ENCODE measurements around the gene GFRA3.

Gene GFRA3

DNA sequence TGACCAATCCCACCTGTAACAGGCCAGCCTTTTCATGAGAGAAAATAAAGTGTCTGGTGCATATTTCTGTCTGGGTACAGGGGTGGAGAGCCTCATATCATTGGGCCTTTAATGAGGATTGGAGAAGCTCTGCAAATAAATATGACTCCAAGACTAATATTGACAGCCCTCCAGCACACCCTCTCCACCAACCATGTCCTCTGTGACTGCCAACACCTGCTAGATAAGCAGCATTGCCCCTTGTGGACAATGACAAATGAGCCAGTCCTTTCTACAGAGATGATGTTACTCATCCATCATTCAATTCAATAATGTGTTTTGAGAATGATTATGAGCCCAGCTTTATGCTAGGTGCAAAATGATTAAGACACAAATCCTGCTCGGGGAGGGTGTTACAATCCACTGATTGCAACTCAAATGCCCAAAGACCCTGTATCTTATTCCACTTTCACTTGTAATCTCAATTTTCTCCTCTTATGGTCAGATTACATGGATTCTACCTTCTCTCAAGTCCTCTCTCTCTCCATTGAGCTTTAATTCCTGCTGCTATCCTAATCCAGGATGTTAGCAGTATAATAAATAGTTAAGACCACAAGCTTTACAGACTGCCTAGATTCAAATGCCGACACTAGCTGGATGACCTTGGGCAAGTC, 2.1 kb upstream of the GFRA3 start:
- TF ChIP-seq POLR2AphosphoS5 (IDR thresholded peaks at IDR 0.05; ENCODE audit: low read depth, low read length) (no peak), SIN3A (IDR thresholded peaks at IDR 0.05; ENCODE audit: borderline replicate concordance, insufficient read depth, low read length) (no peak), TAF1 (IDR thresholded peaks at IDR 0.05; ENCODE audit: borderline replicate concordance, insufficient read depth, low read length) (no peak), FOXP2 (optimal IDR thresholded peaks at IDR 0.05; ENCODE audit: borderline replicate concordance, extremely low read depth, extremely low read length, insufficient read depth) (no peak)
- TF ChIP-seq, protein P1, sequence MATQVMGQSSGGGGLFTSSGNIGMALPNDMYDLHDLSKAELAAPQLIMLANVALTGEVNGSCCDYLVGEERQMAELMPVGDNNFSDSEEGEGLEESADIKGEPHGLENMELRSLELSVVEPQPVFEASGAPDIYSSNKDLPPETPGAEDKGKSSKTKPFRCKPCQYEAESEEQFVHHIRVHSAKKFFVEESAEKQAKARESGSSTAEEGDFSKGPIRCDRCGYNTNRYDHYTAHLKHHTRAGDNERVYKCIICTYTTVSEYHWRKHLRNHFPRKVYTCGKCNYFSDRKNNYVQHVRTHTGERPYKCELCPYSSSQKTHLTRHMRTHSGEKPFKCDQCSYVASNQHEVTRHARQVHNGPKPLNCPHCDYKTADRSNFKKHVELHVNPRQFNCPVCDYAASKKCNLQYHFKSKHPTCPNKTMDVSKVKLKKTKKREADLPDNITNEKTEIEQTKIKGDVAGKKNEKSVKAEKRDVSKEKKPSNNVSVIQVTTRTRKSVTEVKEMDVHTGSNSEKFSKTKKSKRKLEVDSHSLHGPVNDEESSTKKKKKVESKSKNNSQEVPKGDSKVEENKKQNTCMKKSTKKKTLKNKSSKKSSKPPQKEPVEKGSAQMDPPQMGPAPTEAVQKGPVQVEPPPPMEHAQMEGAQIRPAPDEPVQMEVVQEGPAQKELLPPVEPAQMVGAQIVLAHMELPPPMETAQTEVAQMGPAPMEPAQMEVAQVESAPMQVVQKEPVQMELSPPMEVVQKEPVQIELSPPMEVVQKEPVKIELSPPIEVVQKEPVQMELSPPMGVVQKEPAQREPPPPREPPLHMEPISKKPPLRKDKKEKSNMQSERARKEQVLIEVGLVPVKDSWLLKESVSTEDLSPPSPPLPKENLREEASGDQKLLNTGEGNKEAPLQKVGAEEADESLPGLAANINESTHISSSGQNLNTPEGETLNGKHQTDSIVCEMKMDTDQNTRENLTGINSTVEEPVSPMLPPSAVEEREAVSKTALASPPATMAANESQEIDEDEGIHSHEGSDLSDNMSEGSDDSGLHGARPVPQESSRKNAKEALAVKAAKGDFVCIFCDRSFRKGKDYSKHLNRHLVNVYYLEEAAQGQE (IDR thresholded peaks at IDR 0.05; ENCODE audit: insufficient read depth in 1 of 2, low read depth in 2 of 2, low read length in 2 of 2) = no peak

DNA sequence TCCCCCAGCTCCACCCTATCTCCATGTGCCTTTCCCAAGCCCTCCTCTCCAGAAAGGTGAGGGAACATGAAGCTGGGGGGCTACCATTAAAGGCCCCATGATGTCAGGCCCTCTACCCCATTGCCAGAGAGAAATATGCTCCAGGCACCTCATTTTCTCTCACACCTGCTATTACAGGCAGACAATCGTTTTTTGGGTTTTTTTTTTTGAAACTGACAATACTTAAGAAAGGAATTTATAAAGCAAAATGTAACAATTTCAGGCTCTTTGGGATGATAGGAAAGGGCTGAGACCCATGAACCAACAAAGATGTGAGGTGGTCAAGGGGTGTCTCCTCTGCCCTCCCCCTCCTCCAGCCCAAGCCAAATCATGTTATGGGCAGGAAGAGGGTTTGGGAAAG, 1.5 kb upstream of the GFRA3 start:
- no peak for TF ChIP-seq TAF1 (IDR thresholded peaks at IDR 0.05; ENCODE audit: borderline replicate concordance, insufficient read depth, low read length)
- no peak for TF ChIP-seq SIN3A (IDR thresholded peaks at IDR 0.05; ENCODE audit: borderline replicate concordance, insufficient read depth, low read length)
- no peak for TF ChIP-seq POLR2AphosphoS5 (IDR thresholded peaks at IDR 0.05; ENCODE audit: low read depth, low read length)
- no peak for TF ChIP-seq FOXP2 (optimal IDR thresholded peaks at IDR 0.05; ENCODE audit: borderline replicate concordance, extremely low read depth, extremely low read length, insufficient read depth)
- TF ChIP-seq, protein P1 (IDR thresholded peaks at IDR 0.05; ENCODE audit: insufficient read depth in 1 of 2, low read depth in 2 of 2, low read length in 2 of 2) = no peak

DNA sequence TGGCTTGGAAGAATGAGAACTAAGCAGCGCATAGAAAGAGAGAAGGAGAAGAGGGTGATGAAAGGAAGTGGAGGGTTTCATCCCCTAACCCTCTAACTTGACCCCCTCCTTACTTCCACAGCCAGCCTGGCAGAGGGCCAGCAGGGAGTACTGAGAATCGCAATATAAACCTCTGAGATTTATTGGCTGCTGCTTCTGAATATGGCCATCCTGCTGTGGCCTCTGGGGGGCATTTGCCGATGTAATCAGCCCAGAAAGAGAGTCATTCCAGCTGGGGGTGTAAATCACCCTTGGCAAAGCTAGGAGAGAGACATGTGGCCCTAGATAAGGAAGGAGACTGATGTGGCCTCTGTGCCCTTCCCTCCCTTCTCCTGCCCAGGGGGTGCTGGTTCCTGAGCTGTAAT, 960 bp upstream of the GFRA3 start:
- TF ChIP-seq FOXP2 (optimal IDR thresholded peaks at IDR 0.05; ENCODE audit: borderline replicate concordance, extremely low read depth, extremely low read length, insufficient read depth) = no peak

DNA sequence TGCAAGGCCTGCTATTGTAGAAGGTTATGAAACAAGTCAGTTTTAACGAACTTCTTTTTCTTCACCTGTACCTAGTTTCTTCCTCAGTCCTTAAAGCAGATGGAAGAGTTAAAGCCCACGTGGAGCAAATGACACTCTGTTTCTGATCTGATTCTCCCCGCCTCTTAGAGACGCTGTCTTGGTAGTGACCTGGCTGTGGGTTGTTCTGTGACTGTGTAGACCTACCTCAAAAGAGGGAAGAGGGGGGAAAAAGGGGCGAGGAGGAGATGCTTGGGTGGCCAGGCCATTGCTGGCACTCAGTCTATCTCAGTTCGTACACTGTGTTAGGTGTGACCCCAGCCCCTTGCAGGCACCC, 610 bp downstream of the GFRA3 start:
- TF ChIP-seq, protein P1 (IDR thresholded peaks at IDR 0.05; ENCODE audit: insufficient read depth in 1 of 2, low read depth in 2 of 2, low read length in 2 of 2) = no peak
- TF ChIP-seq TAF1 (IDR thresholded peaks at IDR 0.05; ENCODE audit: borderline replicate concordance, insufficient read depth, low read length) = no peak
- TF ChIP-seq SIN3A (IDR thresholded peaks at IDR 0.05; ENCODE audit: borderline replicate concordance, insufficient read depth, low read length) = no peak
- no peak for TF ChIP-seq FOXP2 (optimal IDR thresholded peaks at IDR 0.05; ENCODE audit: borderline replicate concordance, extremely low read depth, extremely low read length, insufficient read depth)
- TF ChIP-seq POLR2AphosphoS5 (IDR thresholded peaks at IDR 0.05; ENCODE audit: low read depth, low read length) = no peak

DNA sequence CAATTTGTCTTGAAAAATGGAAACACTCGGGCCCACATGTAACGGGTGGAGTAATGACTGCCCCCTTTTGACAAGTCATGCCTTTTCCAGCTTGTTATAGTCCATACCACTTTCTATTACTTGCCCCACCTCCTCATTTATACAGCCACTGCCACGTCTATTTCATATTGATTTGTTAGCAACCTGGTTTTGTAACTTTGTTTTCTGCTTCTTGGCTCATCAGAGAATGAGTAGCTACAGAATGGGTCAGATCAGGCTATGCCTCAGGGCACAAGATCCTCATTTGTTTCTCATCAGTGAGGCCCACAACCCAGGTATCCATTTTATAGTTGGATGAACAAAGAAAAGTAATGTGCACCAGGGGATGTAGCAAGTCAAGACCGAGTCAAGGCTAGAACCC, 1.7 kb downstream of the GFRA3 start:
- TF ChIP-seq SIN3A (IDR thresholded peaks at IDR 0.05; ENCODE audit: borderline replicate concordance, insufficient read depth, low read length) (no peak), TAF1 (IDR thresholded peaks at IDR 0.05; ENCODE audit: borderline replicate concordance, insufficient read depth, low read length) (no peak), POLR2AphosphoS5 (IDR thresholded peaks at IDR 0.05; ENCODE audit: low read depth, low read length) (no peak), FOXP2 (optimal IDR thresholded peaks at IDR 0.05; ENCODE audit: borderline replicate concordance, extremely low read depth, extremely low read length, insufficient read depth) (no peak)
- TF ChIP-seq, protein P1 (IDR thresholded peaks at IDR 0.05; ENCODE audit: insufficient read depth in 1 of 2, low read depth in 2 of 2, low read length in 2 of 2) = no peak
